ENCODE data around the gene CD84.

The CD84 gene

DNA sequence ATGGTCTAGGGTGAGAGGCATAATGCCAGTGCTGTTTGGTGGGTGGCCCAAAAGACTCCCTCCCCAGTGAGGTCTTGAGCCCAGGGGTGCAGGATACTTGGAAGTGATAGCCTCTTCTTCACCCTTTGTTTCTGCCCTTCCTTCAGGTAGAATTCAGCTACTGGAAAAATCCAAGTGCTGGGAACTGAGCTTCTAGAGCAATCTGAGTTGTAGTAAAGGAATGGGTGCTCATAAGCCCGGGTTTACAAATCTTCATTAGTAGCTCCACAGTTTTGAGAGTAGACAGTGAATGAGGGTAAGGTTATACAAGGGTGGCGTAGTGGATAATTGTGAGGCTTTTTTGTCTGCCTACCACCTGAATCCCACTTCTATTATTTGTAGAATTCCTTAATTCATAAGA lies 29.2 kb upstream of the CD84 start:
- Histone ChIP-seq H3K36me3 (ENCODE audit: insufficient read depth, low read length) (no peaks in the 10 kb centered on the region), H3K27me3 (ENCODE audit: insufficient read depth, low read length) (no peaks in the 10 kb centered on the region), H3K4me3 (ENCODE audit: low read length) (no peak overlapping the region), H3K27ac (ENCODE audit: low read depth, low read length) (no peak overlapping the region), H3K4me1 (ENCODE audit: insufficient read depth, low read length) (no peaks in the 10 kb centered on the region), H3K9ac (ENCODE audit: low read depth, low read length) (no peak overlapping the region), H3K9me3 (ENCODE audit: insufficient read depth, low read depth, low read length) (no peaks in the 10 kb centered on the region)
- 0% methylated on average over 1 of the region's 2 CpGs for WGBS

- no peaks in the 10 kb centered on the region for H3K4me1 ChIP-seq (ENCODE audit: insufficient read depth, low read length)
- no peaks in the 10 kb centered on the region for H3K36me3 ChIP-seq (ENCODE audit: insufficient read depth, low read length)
- no peak overlapping the region for H3K27ac ChIP-seq (ENCODE audit: low read depth, low read length)
- no peak overlapping the region for H3K9ac ChIP-seq (ENCODE audit: low read depth, low read length)
- H3K4me3 ChIP-seq (ENCODE audit: low read length), result no peak overlapping the region
- 92% methylated on average over 6 of the region's 6 CpGs for WGBS
- H3K9me3 ChIP-seq (ENCODE audit: insufficient read depth, low read depth, low read length), result no peaks in the 10 kb centered on the region
- no peaks in the 10 kb centered on the region for H3K27me3 ChIP-seq (ENCODE audit: insufficient read depth, low read length)
Observed at GRCh38 chr1:160608057-160608456, 28.8 kb upstream of the CD84 start.

GRCh38 chr1:160607672-160608032 lies 28.4 kb upstream of the CD84 start:
- no peaks in the 10 kb centered on the region for H3K36me3 ChIP-seq (ENCODE audit: insufficient read depth, low read length)
- no peak overlapping the region for H3K9ac ChIP-seq (ENCODE audit: low read depth, low read length)
- 0 out of 2 replicates have a peak, but pooled peaks cover 3% of the 10 kb centered on the region for H3K9me3 ChIP-seq (ENCODE audit: insufficient read depth, low read depth, low read length)
- 95% methylated on average over 1 of the region's 1 CpG for WGBS
- H3K27ac ChIP-seq (ENCODE audit: low read depth, low read length), result no peak overlapping the region
- H3K4me1 ChIP-seq (ENCODE audit: insufficient read depth, low read length), result no peaks in the 10 kb centered on the region
- no peak overlapping the region for H3K4me3 ChIP-seq (ENCODE audit: low read length)
- H3K27me3 ChIP-seq (ENCODE audit: insufficient read depth, low read length), result no peaks in the 10 kb centered on the region

- Histone ChIP-seq H3K27ac (ENCODE audit: low read depth, low read length) (no peak overlapping the region), H3K9ac (ENCODE audit: low read depth, low read length) (no peak overlapping the region)
- 39% methylated on average over 3 of the region's 3 CpGs for WGBS
Observed at GRCh38 chr1:160607011-160607671, 27.8 kb upstream of the CD84 start.

GRCh38 chr1:160606611-160607010 lies 27.3 kb upstream of the CD84 start:
- WGBS, result 100% methylated on average over 1 of the region's 1 CpG
- Histone ChIP-seq H3K9me3 (ENCODE audit: insufficient read depth, low read depth, low read length) (peaks cover 5% of the 10 kb centered on the region; the same call in 1 of the 2 replicates), H3K4me1 (ENCODE audit: insufficient read depth, low read length) (no peaks in the 10 kb centered on the region), H3K27me3 (ENCODE audit: insufficient read depth, low read length) (no peaks in the 10 kb centered on the region), H3K27ac (ENCODE audit: low read depth, low read length) (no peak overlapping the region), H3K36me3 (ENCODE audit: insufficient read depth, low read length) (no peaks in the 10 kb centered on the region), H3K4me3 (ENCODE audit: low read length) (no peak overlapping the region), H3K9ac (ENCODE audit: low read depth, low read length) (no peak overlapping the region)

More at GRCh38 chr1:160607011-160607671, 27.8 kb upstream of the CD84 start:
- Histone ChIP-seq H3K4me1 (ENCODE audit: insufficient read depth, low read length) (no peaks in the 10 kb centered on the region), H3K36me3 (ENCODE audit: insufficient read depth, low read length) (no peaks in the 10 kb centered on the region), H3K4me3 (ENCODE audit: low read length) (no peak overlapping the region), H3K27me3 (ENCODE audit: insufficient read depth, low read length) (no peaks in the 10 kb centered on the region), H3K9me3 (ENCODE audit: insufficient read depth, low read depth, low read length) (0 out of 2 replicates have a peak, but pooled peaks cover 3% of the 10 kb centered on the region)

GRCh38 chr1:160605792-160606479 lies 26.6 kb upstream of the CD84 start:
- no peak overlapping the region for H3K9ac ChIP-seq (ENCODE audit: low read depth, low read length)

DNA sequence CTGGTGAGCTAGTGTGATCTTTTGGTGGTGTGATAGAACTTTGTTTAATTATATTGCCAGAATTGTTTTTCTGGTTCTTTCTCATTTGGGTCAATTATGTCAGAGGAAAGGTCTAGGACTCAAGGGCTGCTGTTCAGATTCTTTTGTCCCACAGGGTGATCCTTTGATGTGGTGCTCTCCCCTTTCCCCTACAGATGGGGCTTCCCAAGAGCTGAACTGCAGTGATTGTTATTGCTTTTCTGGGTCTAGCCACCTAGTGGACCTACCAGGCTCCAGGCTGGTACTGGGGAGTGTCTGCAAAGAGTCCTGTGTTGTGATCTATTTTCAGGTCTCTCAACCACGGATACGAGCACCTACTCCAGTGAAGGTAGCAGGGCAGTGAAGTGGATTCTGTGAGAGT lies 25.9 kb upstream of the CD84 start:
- no peak overlapping the region for H3K4me3 ChIP-seq (ENCODE audit: low read length)
- no peaks in the 10 kb centered on the region for H3K27me3 ChIP-seq (ENCODE audit: insufficient read depth, low read length)
- H3K27ac ChIP-seq (ENCODE audit: low read depth, low read length), result no peak overlapping the region
- no peaks in the 10 kb centered on the region for H3K36me3 ChIP-seq (ENCODE audit: insufficient read depth, low read length)
- no peaks in the 10 kb centered on the region for H3K4me1 ChIP-seq (ENCODE audit: insufficient read depth, low read length)
- 95% methylated on average over 2 of the region's 2 CpGs for WGBS
- H3K9ac ChIP-seq (ENCODE audit: low read depth, low read length), result no peak overlapping the region
- peaks cover 16% of the 10 kb centered on the region for H3K9me3 ChIP-seq (ENCODE audit: insufficient read depth, low read depth, low read length)

More at GRCh38 chr1:160605792-160606479, 26.6 kb upstream of the CD84 start:
- Histone ChIP-seq H3K27ac (ENCODE audit: low read depth, low read length) (no peak overlapping the region), H3K9me3 (ENCODE audit: insufficient read depth, low read depth, low read length) (peaks cover 10% of the 10 kb centered on the region), H3K36me3 (ENCODE audit: insufficient read depth, low read length) (no peaks in the 10 kb centered on the region), H3K4me3 (ENCODE audit: low read length) (no peak overlapping the region), H3K4me1 (ENCODE audit: insufficient read depth, low read length) (no peaks in the 10 kb centered on the region), H3K27me3 (ENCODE audit: insufficient read depth, low read length) (no peaks in the 10 kb centered on the region)
- WGBS, result 92% methylated on average over 4 of the region's 4 CpGs

DNA sequence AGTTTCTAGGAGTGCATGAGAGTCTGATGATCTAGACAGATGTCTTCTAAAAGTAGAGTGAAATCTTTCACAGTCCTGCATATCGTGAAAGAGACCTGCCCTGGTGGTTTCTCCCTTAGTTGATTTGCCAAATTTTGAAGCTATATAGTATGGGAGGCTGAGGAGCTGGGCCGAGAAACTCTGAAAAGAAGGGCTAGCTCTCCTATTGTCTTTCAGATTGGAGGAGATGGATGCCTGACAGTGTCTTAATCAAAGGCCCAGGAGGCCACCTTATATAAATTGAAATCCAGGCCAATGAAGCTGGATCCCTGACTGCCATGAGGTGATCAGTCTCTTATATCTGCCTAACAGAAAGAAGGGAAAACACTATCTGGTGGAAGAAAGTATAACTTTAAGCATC lies 18.4 kb upstream of the CD84 start:
- H3K27me3 ChIP-seq (ENCODE audit: insufficient read depth, low read length), result no peaks in the 10 kb centered on the region
- peaks cover 13% of the 10 kb centered on the region for H3K9me3 ChIP-seq (ENCODE audit: insufficient read depth, low read depth, low read length)
- no peaks in the 10 kb centered on the region for H3K36me3 ChIP-seq (ENCODE audit: insufficient read depth, low read length)
- WGBS, result 64% methylated on average over 2 of the region's 2 CpGs
- H3K4me3 ChIP-seq (ENCODE audit: low read length), result no peak overlapping the region
- no peak overlapping the region for H3K9ac ChIP-seq (ENCODE audit: low read depth, low read length)
- no peaks in the 10 kb centered on the region for H3K4me1 ChIP-seq (ENCODE audit: insufficient read depth, low read length)
- H3K27ac ChIP-seq (ENCODE audit: low read depth, low read length), result no peak overlapping the region

DNA sequence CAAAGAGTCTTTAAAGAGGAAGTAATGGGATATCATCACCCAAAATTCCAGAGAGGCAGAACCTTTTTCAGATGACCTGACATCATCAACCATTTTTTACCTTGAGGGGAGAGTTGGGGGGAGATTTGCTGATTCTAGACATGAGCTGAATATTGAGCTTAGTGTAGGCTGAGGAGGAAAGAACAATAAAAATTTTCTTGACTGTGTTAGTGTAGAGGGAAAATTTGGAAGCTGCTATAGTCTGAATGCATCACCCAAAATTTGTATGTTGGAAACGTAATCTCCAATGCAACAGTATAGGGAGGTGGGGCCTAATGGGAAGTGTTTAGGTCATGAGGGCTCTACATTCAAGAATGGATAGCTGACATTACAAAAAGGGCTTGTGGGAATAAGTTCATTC lies 17.8 kb upstream of the CD84 start:
- H3K9ac ChIP-seq (ENCODE audit: low read depth, low read length), result no peak overlapping the region
- WGBS, result 96% methylated on average over 1 of the region's 1 CpG
- no peaks in the 10 kb centered on the region for H3K4me1 ChIP-seq (ENCODE audit: insufficient read depth, low read length)
- H3K27ac ChIP-seq (ENCODE audit: low read depth, low read length), result no peak overlapping the region
- peaks cover 13% of the 10 kb centered on the region for H3K9me3 ChIP-seq (ENCODE audit: insufficient read depth, low read depth, low read length)
- no peaks in the 10 kb centered on the region for H3K27me3 ChIP-seq (ENCODE audit: insufficient read depth, low read length)
- no peak overlapping the region for H3K4me3 ChIP-seq (ENCODE audit: low read length)
- no peaks in the 10 kb centered on the region for H3K36me3 ChIP-seq (ENCODE audit: insufficient read depth, low read length)

DNA sequence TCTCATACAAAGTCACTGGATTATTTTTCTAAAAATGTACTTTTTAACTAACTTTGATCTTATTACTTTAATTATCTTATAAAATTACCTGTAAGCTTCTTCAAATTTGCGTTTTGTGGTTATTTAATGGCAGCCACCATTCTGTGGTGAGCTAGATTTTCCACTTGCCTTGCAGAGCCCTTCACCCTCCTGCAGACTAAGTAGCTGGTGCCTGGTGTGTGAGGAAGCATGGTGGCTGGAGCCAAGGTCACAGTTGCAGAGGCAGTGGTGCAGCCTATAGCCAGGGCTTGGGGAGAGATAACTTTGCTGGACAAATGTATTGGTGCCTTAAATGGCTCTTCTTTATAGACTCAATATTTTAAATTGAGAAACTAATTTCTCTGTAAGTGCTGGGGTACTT lies 11.2 kb upstream of the CD84 start:
- H3K4me3 ChIP-seq (ENCODE audit: low read length), result no peak overlapping the region
- 91% methylated on average over 1 of the region's 1 CpG for WGBS
- no peaks in the 10 kb centered on the region for H3K9me3 ChIP-seq (ENCODE audit: insufficient read depth, low read depth, low read length)
- no peaks in the 10 kb centered on the region for H3K4me1 ChIP-seq (ENCODE audit: insufficient read depth, low read length)
- no peak overlapping the region for H3K9ac ChIP-seq (ENCODE audit: low read depth, low read length)
- H3K27me3 ChIP-seq (ENCODE audit: insufficient read depth, low read length), result no peaks in the 10 kb centered on the region
- no peaks in the 10 kb centered on the region for H3K36me3 ChIP-seq (ENCODE audit: insufficient read depth, low read length)
- H3K27ac ChIP-seq (ENCODE audit: low read depth, low read length), result no peak overlapping the region

- Histone ChIP-seq H3K27me3 (ENCODE audit: insufficient read depth, low read length) (no peaks in the 10 kb centered on the region), H3K9me3 (ENCODE audit: insufficient read depth, low read depth, low read length) (no peaks in the 10 kb centered on the region), H3K27ac (ENCODE audit: low read depth, low read length) (no peak overlapping the region), H3K9ac (ENCODE audit: low read depth, low read length) (no peak overlapping the region), H3K4me3 (ENCODE audit: low read length) (no peak overlapping the region), H3K4me1 (ENCODE audit: insufficient read depth, low read length) (no peaks in the 10 kb centered on the region), H3K36me3 (ENCODE audit: insufficient read depth, low read length) (no peaks in the 10 kb centered on the region)
- 91% methylated on average over 6 of the region's 6 CpGs for WGBS
Observed at GRCh38 chr1:160588468-160588867, 9.2 kb upstream of the CD84 start.

All from HUES64 (cell line).